Measurements from ENCODE around the gene PHRF1. TPM values are rescaled to one million over a fixed set of nuclear protein-coding genes. Genes with fewer than 3 reads are reported as not detected.
"Not testable (repeated sequence)": the region's sequence is repeated elsewhere in the genome, so short reads cannot be mapped to it uniquely, and the experiment has no call there.

Gene PHRF1
- total RNA-seq, 1 experiment from 2014 or later: 35.6 TPM

DNA sequence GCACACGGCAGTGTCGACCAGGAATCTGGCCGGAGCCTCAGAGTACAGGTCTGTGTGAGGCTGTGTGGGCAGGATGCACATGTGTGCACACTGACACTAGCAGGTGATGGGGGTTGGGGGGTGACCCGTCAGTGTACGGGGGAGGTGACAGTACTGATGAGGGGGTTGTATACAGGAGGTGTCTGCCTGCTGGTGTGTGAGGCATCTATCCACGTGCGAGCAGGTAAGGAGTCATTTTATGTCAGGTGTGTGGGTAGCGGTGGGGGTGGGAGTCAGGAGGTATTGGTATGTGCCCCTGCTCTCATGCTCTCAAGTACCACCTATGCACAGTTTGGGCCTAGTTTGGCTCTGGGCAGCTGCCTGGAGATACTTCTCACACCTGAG is 4.5 kb upstream of the PHRF1 start:
- DNase-seq (ENCODE audit: low read depth): no peak

- no peak for DNase-seq (ENCODE audit: low read depth)
Observed at GRCh38 chr11:573146-573759, 3.0 kb upstream of the PHRF1 start.

GRCh38 chr11:574031-574570 is 2.2 kb upstream of the PHRF1 start:
- not testable (repeated sequence) for DNase-seq (ENCODE audit: low read depth)

- DNase-seq (ENCODE audit: low read depth): peak; percentile 7
Observed at GRCh38 chr11:574632-575312, 1.5 kb upstream of the PHRF1 start.

DNA sequence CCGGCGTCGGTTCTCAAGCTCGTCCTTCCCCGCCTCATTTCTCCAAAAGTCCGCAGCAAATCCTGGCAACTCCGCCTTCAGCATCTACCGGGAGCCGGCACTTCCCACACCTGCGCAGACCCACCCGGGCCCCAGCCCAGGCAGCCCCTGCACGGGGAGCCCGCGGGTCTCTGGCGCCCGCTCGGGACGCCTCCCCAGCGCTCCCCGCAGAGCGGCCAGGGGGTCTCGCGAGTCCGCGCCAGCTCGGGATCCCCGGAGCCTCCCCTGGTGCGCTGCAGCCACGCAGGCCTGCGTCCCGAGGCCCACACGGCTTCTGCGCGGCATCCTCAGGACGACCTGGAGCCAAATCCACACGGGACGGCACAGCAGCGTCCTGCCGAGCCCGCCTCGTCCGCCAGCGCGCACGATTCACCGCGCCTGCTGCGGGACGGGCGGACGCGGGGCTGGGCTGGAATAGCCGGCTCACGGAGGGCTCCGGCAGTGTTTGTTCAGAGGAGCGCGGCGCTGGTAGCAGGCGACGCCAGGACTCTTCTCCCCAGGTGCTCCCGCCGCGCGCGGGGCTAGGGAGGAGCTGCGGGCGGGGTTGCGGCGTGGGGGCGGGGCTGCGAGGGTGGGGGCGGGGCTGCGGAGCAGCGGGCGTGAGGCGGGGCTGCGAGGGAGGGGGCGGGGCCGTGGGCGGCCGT is 816 bp upstream of the PHRF1 start:
- no peak for DNase-seq (ENCODE audit: low read depth)

- DNase-seq (ENCODE audit: low read depth): peak; percentile 7
Observed at GRCh38 chr11:576811-577610, 741 bp downstream of the PHRF1 start.

DNA sequence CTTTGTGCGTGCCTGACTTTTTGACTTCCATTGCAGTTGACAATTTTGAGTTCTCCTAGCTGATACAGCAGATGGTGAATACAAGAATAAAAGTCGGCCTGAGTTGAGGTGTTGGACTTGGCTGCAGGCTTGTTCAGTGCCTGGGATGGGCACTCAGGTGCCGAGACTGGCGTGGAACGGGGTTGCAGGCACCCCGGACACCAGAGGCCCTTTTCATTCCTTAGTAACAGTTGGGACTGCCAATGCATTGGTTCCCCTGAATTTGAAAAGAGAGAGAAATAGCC is 1.3 kb downstream of the PHRF1 start:
- no peak for DNase-seq (ENCODE audit: low read depth)

DNA sequence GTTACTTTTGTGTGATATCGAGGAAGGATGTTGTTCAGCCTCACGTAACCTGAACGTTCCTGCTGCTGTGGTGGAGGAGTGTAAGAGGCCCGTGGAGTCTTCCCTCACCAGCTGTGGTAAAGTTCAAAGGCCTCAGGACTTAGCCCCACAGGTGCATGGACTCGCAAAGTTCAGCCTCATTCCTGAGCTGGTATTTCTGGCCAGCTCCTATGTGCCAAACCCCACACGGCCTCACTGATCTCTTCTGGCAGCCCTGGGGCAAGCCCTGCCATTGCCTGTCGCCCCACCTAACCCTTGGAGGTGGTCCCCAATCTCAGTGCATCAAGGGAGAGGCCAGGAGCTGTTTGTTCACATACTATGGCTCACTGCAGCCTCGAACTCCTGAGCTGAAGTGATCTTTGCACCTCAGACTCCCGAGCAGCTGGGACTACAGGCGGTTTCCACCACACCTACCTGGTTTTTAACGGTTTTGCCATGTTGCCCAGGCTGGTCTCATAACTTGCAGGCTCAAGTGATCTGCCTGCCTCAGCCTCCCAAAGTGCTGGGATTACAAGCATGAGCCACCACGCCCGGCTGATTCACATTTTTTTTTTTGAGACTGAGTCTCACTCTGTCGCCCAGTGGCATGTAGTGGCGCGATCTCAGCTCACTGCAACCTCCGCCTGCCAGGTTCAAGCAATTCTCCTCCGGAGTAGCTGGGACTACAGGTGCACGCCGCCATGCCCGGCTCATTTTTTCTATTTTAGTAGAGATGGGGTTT is 2.2 kb downstream of the PHRF1 start:
- DNase-seq (ENCODE audit: low read depth): no peak

DNA sequence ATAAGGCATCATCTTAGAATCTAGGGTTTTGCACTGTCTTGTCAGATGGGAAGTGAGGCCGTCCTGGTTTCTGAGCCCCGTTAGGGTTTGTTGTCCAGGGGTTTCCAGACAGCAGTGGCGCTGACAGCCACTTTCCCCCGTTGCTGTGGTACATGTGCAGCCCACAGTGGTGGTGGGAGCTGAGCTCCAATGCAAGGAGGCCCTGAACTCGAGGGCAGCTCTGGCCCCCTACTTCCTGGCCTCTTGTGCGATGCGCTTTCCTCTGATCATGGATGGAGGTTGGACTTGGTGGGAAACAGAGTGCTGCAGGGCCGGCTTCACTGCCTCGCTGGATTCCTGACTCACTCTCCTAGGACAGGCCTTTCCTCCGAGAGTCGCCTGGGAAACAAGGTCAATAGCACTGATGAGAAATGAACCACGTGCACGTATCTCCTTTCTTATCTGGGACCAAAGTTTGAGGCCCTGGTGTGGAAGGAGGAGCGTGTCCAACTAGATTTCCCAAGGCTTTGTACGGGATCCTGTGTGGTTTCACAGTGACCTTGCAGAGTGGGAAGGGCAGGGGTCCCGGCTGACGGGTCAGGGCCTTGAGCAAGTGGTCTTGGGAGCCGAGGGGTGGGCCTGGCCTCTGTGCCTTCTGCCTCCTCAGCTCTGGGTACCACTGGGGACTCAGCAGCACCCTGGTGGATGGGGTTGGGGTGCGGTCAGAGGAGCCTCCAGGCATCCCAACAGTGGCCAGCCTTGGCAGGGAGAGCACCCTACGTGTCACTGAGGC is 3.7 kb downstream of the PHRF1 start:
- peak; percentile 23 for DNase-seq (ENCODE audit: low read depth)

DNA sequence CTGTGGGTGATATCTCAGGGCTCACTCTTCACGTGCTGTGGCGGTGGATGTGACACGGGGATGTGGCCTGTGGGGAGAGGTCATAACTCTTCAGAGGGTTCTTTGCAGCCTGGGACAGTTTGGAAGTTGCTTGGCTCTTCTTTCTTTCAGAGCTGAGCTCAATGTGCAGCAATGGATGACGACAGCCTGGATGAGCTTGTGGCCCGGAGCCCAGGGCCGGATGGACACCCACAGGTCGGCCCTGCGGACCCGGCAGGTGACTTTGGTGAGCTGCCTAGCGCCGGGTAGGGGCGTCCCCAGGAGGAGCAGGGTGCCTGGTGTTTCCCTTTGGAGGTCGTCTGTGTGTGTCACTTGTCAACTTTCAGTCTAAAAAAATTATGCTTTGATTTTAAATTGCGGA is 5.1 kb downstream of the PHRF1 start:
- no peak for DNase-seq (ENCODE audit: low read depth)

DNA sequence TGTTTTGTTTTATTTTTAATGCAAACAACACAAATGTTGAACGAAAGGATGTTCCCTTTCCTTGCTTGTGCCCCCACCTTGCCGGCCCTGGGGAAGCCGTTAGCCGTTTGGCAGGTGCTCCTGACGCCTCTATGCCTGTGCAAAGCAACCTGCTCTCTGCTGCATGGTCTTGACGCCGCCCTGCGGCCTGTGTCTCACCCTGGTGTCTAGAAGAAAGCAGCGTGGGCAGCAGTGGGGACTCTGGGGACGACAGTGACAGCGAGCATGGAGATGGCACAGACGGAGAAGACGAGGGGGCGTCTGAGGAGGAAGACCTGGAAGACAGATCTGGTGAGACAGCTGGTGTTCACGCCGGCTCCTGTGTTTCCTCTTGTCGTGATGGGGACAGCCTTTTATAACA is 5.5 kb downstream of the PHRF1 start:
- DNase-seq (ENCODE audit: low read depth): no peak

- DNase-seq (ENCODE audit: low read depth): no peak
Observed at GRCh38 chr11:584287-584686, 8.0 kb downstream of the PHRF1 start.

DNA sequence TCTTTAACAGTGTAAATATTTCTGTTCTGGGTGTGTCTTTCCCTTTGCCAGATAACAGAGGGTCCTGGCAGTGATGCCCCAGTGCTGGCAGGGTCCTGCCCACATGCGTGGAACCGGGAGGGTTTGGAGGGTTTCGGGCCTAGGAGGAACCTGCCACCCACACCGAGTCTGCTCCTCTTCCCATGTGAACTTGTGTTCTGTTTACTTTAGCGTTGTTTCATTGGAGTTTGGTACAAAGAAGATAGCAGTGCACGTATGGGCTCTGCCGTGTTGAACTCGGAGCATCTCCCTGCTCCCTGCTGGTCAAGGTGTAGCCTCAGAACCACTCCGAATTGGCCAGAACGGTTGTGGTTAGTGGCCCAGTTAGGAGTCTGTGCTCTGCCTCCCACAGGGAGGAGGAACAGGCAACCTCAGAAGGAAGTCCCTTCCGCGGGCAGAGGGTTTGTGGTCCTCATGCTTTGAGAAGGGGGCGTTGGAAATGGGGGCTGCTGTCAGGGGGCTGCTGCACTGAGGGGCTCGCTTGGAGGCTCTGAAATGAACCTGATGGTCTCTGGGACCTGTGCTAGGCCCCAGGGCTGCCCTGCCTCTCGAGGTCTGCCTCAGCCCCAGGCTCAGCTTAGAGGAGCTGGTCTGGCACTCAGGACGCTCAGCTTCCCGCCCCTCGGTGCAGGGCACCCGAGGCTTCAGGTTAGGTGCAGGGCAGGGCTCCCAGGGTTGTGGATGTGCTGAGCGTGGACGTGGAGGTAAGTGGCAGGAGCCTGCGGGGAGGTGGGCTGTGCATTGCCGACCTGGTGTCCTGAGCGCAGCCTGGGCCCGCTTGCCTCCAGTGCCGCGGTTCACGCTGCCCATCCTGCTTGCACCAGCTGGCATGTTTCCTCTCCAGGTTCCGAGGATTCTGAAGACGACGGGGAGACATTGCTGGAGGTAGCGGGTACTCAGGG is 10.4 kb downstream of the PHRF1 start:
- DNase-seq (ENCODE audit: low read depth): no peak

- peak; percentile 37 for DNase-seq (ENCODE audit: low read depth)
Observed at GRCh38 chr11:587546-587945, 11.3 kb downstream of the PHRF1 start.

- DNase-seq (ENCODE audit: low read depth): peak; percentile 76
Observed at GRCh38 chr11:587978-588380, 11.7 kb downstream of the PHRF1 start.

DNA sequence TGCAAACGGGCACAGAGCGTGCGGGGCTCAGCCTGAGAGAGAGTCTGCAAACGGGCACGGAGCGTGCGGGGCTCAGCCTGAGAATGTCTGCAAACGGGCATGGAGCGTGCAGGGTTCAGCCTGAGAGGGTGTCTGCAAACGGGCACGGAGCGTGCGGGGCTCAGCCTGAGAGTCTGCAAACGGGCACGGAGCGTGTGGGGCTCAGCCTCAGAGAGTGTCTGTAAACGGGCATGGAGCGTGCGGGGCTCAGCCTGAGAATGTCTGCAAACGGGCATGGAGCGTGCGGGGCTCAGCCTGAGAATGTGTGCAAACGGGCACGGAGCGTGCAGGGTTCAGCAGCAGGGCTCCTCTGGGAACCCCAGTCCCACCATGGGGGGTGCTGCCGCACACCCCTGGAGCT is 13.5 kb downstream of the PHRF1 start:
- DNase-seq (ENCODE audit: low read depth): no peak

GRCh38 chr11:590997-591396 is 14.7 kb downstream of the PHRF1 start:
- no peak for DNase-seq (ENCODE audit: low read depth)

DNA sequence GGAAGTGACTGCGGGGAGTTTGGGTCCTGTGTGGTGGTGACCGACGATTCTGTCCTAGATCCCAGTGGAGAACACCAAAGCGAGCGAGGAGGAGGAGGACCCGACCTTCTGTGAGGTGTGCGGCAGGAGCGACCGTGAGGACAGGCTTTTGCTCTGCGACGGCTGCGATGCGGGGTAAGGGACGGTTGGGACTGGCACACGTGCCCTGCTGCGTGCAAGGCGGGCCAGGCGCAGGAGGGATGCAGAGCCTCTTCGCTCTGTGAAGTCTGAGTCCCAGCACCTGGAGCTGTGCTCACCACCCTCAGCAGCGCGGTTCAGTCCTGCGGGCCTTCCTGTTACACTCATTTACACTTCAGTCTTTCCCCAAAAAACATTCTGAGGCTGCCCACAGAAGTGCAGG is 16.2 kb downstream of the PHRF1 start:
- DNase-seq (ENCODE audit: low read depth): no peak

DNA sequence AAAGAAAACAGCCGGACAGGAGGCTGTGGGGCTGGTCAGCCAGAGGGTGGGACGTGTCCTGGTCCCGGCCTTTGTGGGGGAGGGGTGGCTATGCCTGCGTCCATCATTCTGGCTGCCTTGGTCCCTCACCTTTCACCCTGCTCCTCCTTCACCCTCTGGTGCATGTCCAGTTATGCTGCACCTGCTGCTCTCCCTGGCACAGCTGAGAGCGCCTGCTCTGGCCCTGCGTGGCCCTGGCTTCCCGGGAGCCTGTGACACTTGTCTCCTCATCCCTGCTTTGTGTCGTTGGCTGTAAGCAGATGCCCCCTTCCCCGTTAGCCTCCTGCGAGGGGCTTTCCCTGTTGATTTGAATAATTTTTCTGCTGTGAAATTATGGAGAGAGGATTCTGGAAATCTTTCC is 16.6 kb downstream of the PHRF1 start:
- no peak for DNase-seq (ENCODE audit: low read depth)

GRCh38 chr11:593347-593746 is 17.1 kb downstream of the PHRF1 start:
- no peak for DNase-seq (ENCODE audit: low read depth)

Measured in LHCN-M2 (cell line).